ENCODE measurements around the gene MTUS2.

Gene MTUS2

DNA sequence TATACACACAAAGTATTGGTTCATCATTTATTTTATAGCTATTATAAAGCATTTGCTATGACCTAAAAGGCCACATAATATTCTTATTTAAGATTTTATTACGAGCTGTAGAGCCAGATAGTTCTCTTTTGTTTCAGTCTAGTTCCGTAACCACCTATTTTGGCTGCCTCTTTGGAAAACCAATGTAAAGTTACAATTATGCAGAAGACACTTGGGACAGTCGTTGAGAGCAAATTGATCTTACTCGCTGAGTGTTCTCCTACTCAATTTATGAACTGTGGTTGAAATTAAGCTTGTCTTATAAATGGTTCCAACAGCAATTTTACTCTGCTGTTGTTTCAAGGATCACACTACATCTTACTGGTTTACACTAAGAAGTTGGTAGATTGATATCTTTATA, 653.0 kb downstream of the MTUS2 start:
- Histone ChIP-seq H3K36me3 (ENCODE audit: control insufficient read depth, low read length) (no peaks in the 10 kb centered on the region), H3K27ac (ENCODE audit: low read depth, low read length) (no peak overlapping the region), H3K4me1 (ENCODE audit: control insufficient read depth, low read length) (no peaks in the 10 kb centered on the region), H3K79me2 (ENCODE audit: control insufficient read depth, low read length) (no peaks in the 10 kb centered on the region), H3K4me2 (ENCODE audit: low read length) (no peak overlapping the region), H3K27me3 (ENCODE audit: control insufficient read depth, low read length) (peaks cover 6% of the 10 kb centered on the region; the same call in 1 of the 2 replicates), H3K4me3 (ENCODE audit: low read length) (no peak overlapping the region), H3F3A (ENCODE audit: control insufficient read depth, insufficient read depth) (no peaks in the 10 kb centered on the region), H3K9me2 (replicated peaks; ENCODE audit: control insufficient read depth, low read length) (no peaks in the 10 kb centered on the region), H3K9me3 (ENCODE audit: control insufficient read depth, insufficient read depth, low read length) (no peaks in the 10 kb centered on the region), H4K20me1 (ENCODE audit: control insufficient read depth, insufficient read depth, low read depth, low read length) (no peaks in the 10 kb centered on the region)
- TF ChIP-seq EZH2phosphoT487 (IDR thresholded peaks at IDR 0.05; ENCODE audit: borderline replicate concordance, low read length): no peak
- TF ChIP-seq, protein P1, sequence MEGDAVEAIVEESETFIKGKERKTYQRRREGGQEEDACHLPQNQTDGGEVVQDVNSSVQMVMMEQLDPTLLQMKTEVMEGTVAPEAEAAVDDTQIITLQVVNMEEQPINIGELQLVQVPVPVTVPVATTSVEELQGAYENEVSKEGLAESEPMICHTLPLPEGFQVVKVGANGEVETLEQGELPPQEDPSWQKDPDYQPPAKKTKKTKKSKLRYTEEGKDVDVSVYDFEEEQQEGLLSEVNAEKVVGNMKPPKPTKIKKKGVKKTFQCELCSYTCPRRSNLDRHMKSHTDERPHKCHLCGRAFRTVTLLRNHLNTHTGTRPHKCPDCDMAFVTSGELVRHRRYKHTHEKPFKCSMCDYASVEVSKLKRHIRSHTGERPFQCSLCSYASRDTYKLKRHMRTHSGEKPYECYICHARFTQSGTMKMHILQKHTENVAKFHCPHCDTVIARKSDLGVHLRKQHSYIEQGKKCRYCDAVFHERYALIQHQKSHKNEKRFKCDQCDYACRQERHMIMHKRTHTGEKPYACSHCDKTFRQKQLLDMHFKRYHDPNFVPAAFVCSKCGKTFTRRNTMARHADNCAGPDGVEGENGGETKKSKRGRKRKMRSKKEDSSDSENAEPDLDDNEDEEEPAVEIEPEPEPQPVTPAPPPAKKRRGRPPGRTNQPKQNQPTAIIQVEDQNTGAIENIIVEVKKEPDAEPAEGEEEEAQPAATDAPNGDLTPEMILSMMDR (IDR thresholded peaks at IDR 0.05; ENCODE audit: low read depth, low read length, poor library complexity, severe bottlenecking): no peak

GRCh38 chr13:29474991-29475390, 654.9 kb downstream of the MTUS2 start:
- H3K27ac ChIP-seq (ENCODE audit: low read depth, low read length): no peak overlapping the region
- no peaks in the 10 kb centered on the region for H3K79me2 ChIP-seq (ENCODE audit: control insufficient read depth, low read length)
- no peaks in the 10 kb centered on the region for H4K20me1 ChIP-seq (ENCODE audit: control insufficient read depth, insufficient read depth, low read depth, low read length)
- H3K4me2 ChIP-seq (ENCODE audit: low read length): no peak overlapping the region
- H3K9me3 ChIP-seq (ENCODE audit: control insufficient read depth, insufficient read depth, low read length): no peaks in the 10 kb centered on the region
- peaks cover 6% of the 10 kb centered on the region; the same call in 1 of the 2 replicates for H3K27me3 ChIP-seq (ENCODE audit: control insufficient read depth, low read length)
- no peaks in the 10 kb centered on the region for H3F3A ChIP-seq (ENCODE audit: control insufficient read depth, insufficient read depth)
- H3K9me2 ChIP-seq (replicated peaks; ENCODE audit: control insufficient read depth, low read length): no peaks in the 10 kb centered on the region
- TF ChIP-seq EZH2phosphoT487 (IDR thresholded peaks at IDR 0.05; ENCODE audit: borderline replicate concordance, low read length): no peak
- TF ChIP-seq, protein P1 (IDR thresholded peaks at IDR 0.05; ENCODE audit: low read depth, low read length, poor library complexity, severe bottlenecking): no peak
- H3K4me1 ChIP-seq (ENCODE audit: control insufficient read depth, low read length): no peaks in the 10 kb centered on the region
- no peak overlapping the region for H3K4me3 ChIP-seq (ENCODE audit: low read length)
- no peaks in the 10 kb centered on the region for H3K36me3 ChIP-seq (ENCODE audit: control insufficient read depth, low read length)

GRCh38 chr13:29476046-29476445, 655.9 kb downstream of the MTUS2 start:
- no peaks in the 10 kb centered on the region for H3F3A ChIP-seq (ENCODE audit: control insufficient read depth, insufficient read depth)
- no peaks in the 10 kb centered on the region for H3K9me2 ChIP-seq (replicated peaks; ENCODE audit: control insufficient read depth, low read length)
- H4K20me1 ChIP-seq (ENCODE audit: control insufficient read depth, insufficient read depth, low read depth, low read length): no peaks in the 10 kb centered on the region
- no peaks in the 10 kb centered on the region for H3K4me1 ChIP-seq (ENCODE audit: control insufficient read depth, low read length)
- H3K27ac ChIP-seq (ENCODE audit: low read depth, low read length): no peak overlapping the region
- H3K4me2 ChIP-seq (ENCODE audit: low read length): no peak overlapping the region
- peaks cover 6% of the 10 kb centered on the region; the same call in 1 of the 2 replicates for H3K27me3 ChIP-seq (ENCODE audit: control insufficient read depth, low read length)
- no peak for TF ChIP-seq EZH2phosphoT487 (IDR thresholded peaks at IDR 0.05; ENCODE audit: borderline replicate concordance, low read length)
- TF ChIP-seq, protein P1 (IDR thresholded peaks at IDR 0.05; ENCODE audit: low read depth, low read length, poor library complexity, severe bottlenecking): no peak
- H3K4me3 ChIP-seq (ENCODE audit: low read length): no peak overlapping the region
- H3K9me3 ChIP-seq (ENCODE audit: control insufficient read depth, insufficient read depth, low read length): no peaks in the 10 kb centered on the region
- H3K79me2 ChIP-seq (ENCODE audit: control insufficient read depth, low read length): no peaks in the 10 kb centered on the region
- no peaks in the 10 kb centered on the region for H3K36me3 ChIP-seq (ENCODE audit: control insufficient read depth, low read length)

Measured in DOHH2 (cell line).